SH-SY5Y (cell line): Measurements from ENCODE around the gene WWOX.

ENCODE experiments used
- GATA2 ChIP-seq: IDR thresholded peaks from 2 replicates; pipeline ENCODE4 v1.6.1; 2011; ENCODE audit warnings: mild to moderate bottlenecking, low read depth, low read length
- GATA3 ChIP-seq: IDR thresholded peaks from 2 replicates; pipeline ENCODE4 v1.6.1; 2011; ENCODE audit warnings: low read depth, mild to moderate bottlenecking, low read length, moderate library complexity

DNA sequence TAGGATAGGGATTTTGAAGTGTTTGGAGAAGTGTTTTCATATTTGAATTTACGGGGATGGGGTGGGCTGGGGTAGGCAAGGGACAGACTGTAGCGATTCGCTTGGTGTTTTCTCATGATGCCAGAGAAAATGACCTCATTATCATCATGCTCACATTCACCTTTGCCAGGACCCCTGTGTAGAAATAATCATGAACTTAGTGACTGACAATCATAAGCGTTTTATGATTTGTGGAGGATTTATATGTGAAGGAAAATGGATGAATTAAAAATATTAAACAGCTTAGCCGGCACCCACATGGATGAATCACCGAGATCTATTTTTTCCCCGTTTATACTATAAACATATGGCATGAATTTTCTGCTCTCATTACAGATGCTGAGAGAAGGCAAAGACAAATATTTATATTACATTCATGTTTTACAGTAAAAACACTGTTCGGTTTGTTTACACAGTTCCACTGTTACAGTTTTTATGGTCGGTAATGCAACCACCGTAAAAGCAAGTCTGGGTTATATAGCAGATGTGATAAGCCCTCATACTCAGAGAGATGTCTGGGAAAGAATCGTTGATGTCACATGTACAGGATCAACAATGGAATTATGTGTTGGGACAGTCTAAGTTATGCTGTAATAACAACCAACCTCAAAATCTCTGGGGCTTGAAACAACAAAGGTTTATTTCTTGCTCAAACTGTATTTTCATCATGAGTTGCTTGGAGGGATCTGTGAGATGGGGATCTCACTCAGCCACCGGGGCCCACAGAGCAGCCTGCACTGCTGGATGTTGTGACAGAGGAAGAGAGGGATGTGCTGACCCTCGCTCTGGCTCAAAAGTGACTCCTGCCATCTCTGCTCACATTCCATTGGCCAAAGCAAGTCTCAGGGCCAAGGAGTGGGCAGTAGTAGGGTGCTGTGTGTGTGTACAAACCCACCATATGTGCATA, 85.1 kb downstream of the WWOX start:
- TF ChIP-seq GATA3 = no peak
- TF ChIP-seq GATA2 = no peak
